LHCN-M2 (cell line): ENCODE data around the gene TYMP. TPM values are rescaled to one million over a fixed set of nuclear protein-coding genes. Genes with fewer than 3 reads are reported as not detected.

Source experiments
- DNase-seq: peaks from one replicate; pipeline ENCODE4 v3.0.0-alpha.2; 2012; ENCODE audit warnings: low read depth
- total RNA-seq: library from RNA; depleted of rRNA; stranded (reverse); fragments of >200 nt; gene quantifications from 2 replicates; pipeline ENCODE4 v1.2.3, GENCODE V29; 2014; rRNA removed

Gene TYMP
- total RNA-seq, 1 experiment from 2014 or later: 4.3 TPM

DNA sequence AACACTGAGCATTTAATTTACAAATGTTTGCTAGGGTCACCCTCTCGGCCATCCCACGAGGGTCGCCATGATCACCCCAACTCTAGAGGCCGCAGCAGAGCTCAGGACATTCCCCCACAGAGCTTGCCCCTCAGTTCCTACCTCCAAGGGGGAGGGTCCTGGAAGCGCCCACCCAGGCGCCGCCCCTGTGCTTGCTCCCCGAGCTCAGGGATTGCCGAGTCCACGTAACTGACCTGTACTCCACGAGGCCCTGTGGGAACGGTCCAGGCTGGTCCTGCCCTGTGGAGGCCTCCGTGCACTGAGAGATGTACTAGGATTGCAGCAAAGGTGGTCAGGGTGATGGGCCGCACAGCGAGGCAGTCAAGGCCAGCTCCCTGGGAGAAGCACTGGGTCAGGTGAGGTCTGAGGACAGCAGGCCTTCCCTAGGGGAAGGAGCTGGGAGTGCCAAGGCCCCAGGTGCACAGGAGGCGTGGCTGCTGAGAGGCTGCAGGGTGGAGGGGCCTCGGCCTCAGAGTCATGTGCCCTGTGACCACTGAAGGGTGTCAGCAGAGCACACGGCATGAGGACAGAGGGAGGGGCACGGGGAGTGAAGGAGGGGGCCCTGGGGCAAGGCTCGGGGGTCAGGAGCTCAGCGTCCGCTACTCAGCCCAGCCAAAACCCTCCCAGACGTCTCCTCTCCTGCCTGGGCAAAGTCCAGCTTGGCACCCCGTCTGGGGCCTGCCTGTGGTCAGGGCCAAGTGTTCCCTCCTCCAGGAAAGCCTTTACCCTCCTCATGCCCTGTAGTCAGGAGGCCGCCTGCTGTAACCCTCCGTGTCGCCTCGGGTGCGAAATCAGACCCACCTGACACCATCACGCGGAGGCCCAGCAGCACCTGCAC, 45.6 kb downstream of the TYMP start:
- DNase-seq: no peak

DNA sequence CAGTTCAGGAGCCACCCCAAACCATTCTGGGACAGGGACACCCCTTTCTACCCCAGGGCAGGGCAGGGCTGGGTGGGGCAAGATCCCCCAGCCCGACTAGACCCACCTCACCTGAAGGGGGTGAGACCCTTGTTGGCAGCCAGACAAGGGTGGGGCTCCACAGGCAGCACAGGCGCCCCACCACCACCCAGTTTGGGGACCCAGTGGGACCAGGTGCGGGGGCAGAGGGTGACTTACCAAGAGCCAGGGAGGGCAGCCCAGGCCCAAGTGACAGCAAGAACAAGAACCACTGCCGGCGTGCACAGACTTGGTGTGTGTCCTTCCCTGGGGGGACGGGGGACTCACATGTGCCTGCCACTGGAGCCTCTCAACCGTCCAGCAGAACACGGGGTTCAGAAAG, 46.3 kb downstream of the TYMP start:
- no peak for DNase-seq

DNA sequence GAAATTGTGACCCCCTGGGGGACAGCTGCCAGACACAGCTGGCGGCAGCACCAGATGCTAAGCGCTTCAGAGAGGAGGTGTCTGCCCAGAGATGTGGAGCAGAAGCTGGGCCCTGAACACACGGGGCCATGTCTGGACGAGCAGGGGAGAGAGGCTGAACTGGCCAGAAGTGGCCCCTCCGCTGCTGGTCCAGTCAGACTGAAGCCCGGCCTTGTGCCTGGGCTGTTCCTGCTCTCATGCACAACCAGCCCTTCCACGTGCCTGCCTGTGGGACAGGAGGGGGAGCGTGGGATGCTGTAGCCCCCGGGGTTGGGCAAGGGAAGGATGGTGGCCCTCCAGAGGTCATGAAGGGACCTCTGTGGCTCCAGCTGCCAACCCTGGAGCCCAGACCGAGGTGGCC, 46.7 kb downstream of the TYMP start:
- no peak for DNase-seq

GRCh38 chr22:50482107-50483074, 47.4 kb downstream of the TYMP start:
- DNase-seq: no peak

DNA sequence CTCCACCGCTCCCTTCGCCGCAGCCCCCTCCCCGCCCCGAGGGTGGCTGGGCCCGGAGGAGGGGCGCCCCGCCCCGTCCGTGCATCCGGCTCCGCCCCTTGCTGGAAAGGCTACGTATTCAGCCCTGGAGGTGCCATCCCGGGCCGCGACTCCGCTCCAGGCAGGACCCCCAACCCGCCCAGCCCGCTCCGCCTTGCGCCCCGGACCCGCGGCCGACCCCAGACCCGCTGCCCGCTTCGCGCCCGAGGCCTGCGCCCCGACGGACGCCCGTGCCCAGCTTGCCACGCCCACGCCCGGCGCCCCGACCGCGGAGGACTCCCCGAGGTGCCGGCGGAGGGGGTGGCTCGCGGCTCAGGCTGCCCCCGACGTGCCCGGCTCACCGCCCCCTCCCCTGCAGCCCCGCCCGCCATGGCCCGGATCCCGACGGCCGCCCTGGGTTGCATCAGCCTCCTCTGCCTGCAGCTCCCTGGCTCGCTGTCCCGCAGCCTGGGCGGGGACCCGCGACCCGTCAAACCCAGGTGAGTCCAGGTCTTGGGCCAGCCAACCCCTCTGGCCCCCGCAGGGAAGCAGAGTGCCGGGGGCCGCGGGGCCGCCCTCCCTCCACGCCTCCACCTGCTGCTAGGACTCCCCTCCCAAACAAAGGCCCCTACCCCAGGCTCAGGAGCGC, 48.2 kb downstream of the TYMP start, which contains the start of gene ADM2:
Gene ADM2, plus strand, starts transcription at position 104 of the 667 bp plus-strand sequence. Its CDS starts 305 bp downstream, at position 409.
- no peak for DNase-seq

DNA sequence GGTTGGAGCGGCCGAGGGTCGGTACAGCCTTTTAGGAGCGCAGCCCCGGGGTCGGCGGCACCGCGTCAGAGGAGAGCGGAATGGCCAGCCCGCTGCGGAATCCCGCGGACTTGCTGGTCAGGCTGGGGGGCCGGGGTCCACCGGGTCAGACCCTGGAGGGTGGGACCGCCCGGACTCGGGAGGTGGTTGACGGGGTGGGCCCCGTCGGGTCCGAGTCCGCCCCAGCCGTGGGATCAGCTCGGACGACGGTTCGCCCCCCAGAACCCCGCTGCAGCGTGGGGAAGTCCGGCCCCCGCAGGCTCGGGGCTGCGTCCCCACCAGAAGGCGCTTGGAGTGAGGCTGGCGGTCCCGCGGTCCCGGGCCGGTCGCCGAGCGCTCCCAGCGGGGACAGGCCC, 48.8 kb downstream of the TYMP start:
- no peak for DNase-seq

DNA sequence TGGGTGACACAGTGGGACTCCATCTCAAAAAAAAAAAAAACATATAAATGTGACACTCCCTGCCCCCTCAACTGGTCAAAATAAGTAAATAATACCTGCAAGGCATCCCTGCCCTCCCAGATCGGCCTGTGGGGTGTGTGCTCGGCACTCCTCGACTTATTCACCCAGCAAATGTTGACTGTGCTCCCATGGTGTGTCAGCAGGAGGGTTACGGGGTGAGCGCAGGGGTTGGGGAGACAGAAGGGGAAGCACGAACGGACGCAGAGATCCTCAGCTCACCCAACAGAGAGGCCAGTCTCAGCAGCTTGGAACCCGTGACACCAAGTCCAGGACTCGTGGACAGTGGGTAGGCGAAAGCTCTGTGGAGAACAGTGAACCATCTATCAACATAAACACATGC, 50.1 kb downstream of the TYMP start:
- no peak for DNase-seq

- DNase-seq: no peak
Observed at GRCh38 chr22:50477923-50478322, 51.9 kb downstream of the TYMP start.

- DNase-seq: no peak
Observed at GRCh38 chr22:50476868-50477267, 52.9 kb downstream of the TYMP start.

Other genes with a start within 250 kb of the TYMP start
- 140 and 148 TPM in 2 replicates for gene PLXNB2, start 222.4 kb downstream of the TYMP start, total RNA-seq
- gene DENND6B, start 203.0 kb downstream of the TYMP start, total RNA-seq: 2.8 and 3.5 TPM in 2 replicates
- 62.8 and 64.2 TPM in 2 replicates for gene PPP6R2, start 186.7 kb downstream of the TYMP start, total RNA-seq
- gene SBF1, start 55.0 kb downstream of the TYMP start, total RNA-seq: 69.2 and 76.2 TPM in 2 replicates
- gene ADM2, start 48.5 kb downstream of the TYMP start, total RNA-seq: not detected in 2 replicates
- not detected in 2 replicates for gene MIOX, start 43.2 kb downstream of the TYMP start, total RNA-seq
- 87.5 and 98.3 TPM in 2 replicates for gene LMF2, start 22.3 kb downstream of the TYMP start, total RNA-seq
- 72.1 and 75.2 TPM in 2 replicates for gene NCAPH2, start 21.8 kb downstream of the TYMP start, total RNA-seq
- 7.4 and 7.7 TPM in 2 replicates for gene SCO2, start 4.4 kb downstream of the TYMP start, total RNA-seq
- gene KLHDC7B, start 15.9 kb upstream of the TYMP start, total RNA-seq: not detected in 2 replicates
- not detected in 2 replicates for gene SYCE3, start 32.9 kb upstream of the TYMP start, total RNA-seq
- gene CPT1B, start 48.4 kb upstream of the TYMP start, total RNA-seq: 9.0 and 9.4 TPM in 2 replicates
- gene CHKB, start 52.8 kb upstream of the TYMP start, total RNA-seq: 44.9 and 53.0 TPM in 2 replicates
- 0.13 and 0.17 TPM in 2 replicates for gene MAPK8IP2, start 70.8 kb upstream of the TYMP start, total RNA-seq
- 33.9 and 40.4 TPM in 2 replicates for gene ARSA, start 98.1 kb upstream of the TYMP start, total RNA-seq
- 0.58 and 0.75 TPM in 2 replicates for gene SHANK3, start 142.8 kb upstream of the TYMP start, total RNA-seq
- gene ACR, start 208.2 kb upstream of the TYMP start, total RNA-seq: not detected in 2 replicates